Measurements from ENCODE around the gene RUFY2. TPM values are rescaled to one million over a fixed set of nuclear protein-coding genes. Genes with fewer than 3 reads are reported as not detected.

Gene RUFY2
- total RNA-seq, 4 donors from 2014 or later: 26.9 to 37.7 (median 32.8) TPM

DNA sequence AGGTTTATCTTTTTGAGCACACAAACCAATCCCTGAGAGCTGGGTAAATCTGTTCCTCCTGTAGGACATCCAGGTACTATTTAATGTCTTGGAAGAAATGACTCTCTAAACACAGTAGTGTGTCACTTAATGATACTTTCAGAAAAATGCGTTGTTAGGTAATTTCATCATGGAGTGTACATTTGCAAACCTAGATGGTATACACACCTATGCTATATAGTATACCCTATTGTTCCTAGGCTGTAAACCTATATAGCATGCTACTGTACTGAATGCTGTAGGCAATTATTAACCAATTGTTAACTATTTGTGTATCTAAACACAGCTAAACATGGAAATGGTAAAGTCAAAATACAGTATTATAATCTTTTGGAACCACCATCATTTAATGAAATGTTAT, 10.1 kb downstream of the RUFY2 start:
- TF ChIP-seq, protein P1, sequence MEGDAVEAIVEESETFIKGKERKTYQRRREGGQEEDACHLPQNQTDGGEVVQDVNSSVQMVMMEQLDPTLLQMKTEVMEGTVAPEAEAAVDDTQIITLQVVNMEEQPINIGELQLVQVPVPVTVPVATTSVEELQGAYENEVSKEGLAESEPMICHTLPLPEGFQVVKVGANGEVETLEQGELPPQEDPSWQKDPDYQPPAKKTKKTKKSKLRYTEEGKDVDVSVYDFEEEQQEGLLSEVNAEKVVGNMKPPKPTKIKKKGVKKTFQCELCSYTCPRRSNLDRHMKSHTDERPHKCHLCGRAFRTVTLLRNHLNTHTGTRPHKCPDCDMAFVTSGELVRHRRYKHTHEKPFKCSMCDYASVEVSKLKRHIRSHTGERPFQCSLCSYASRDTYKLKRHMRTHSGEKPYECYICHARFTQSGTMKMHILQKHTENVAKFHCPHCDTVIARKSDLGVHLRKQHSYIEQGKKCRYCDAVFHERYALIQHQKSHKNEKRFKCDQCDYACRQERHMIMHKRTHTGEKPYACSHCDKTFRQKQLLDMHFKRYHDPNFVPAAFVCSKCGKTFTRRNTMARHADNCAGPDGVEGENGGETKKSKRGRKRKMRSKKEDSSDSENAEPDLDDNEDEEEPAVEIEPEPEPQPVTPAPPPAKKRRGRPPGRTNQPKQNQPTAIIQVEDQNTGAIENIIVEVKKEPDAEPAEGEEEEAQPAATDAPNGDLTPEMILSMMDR (IDR thresholded peaks at IDR 0.05; ENCODE audit: low read depth): no peak

- TF ChIP-seq, protein P1 (IDR thresholded peaks at IDR 0.05; ENCODE audit: low read depth): no peak
Observed at GRCh38 chr10:68385740-68386139, 21.3 kb downstream of the RUFY2 start.

GRCh38 chr10:68371604-68372003, 35.5 kb downstream of the RUFY2 start:
- TF ChIP-seq, protein P1 (IDR thresholded peaks at IDR 0.05; ENCODE audit: low read depth): no peak

GRCh38 chr10:68367121-68367520, 40.0 kb downstream of the RUFY2 start:
- TF ChIP-seq, protein P1 (IDR thresholded peaks at IDR 0.05; ENCODE audit: low read depth): no peak

GRCh38 chr10:68366600-68366999, 40.5 kb downstream of the RUFY2 start:
- TF ChIP-seq, protein P1 (IDR thresholded peaks at IDR 0.05; ENCODE audit: low read depth): no peak

- TF ChIP-seq, protein P1 (IDR thresholded peaks at IDR 0.05; ENCODE audit: low read depth): no peak
Observed at GRCh38 chr10:68365611-68366010, 41.5 kb downstream of the RUFY2 start.

- TF ChIP-seq, protein P1 (IDR thresholded peaks at IDR 0.05; ENCODE audit: low read depth): no peak
Observed at GRCh38 chr10:68364101-68364886, 42.8 kb downstream of the RUFY2 start.
